Astrocyte of the spinal cord (primary cell): Measurements from ENCODE around the gene APOBEC3H.
"Not testable (repeated sequence)": the region's sequence is repeated elsewhere in the genome, so short reads cannot be mapped to it uniquely, and the experiment has no call there.

Source experiments
- DNase-seq: peaks from one replicate; pipeline ENCODE4 v3.0.0; 2011; ENCODE audit warnings: low read depth, low spot score
- H3K4me3 ChIP-seq: 2 replicates; pipeline ENCODE4 v1.5.1; 2011; ENCODE audit warnings: low read depth, mild to moderate bottlenecking, low read length, moderate library complexity
- CTCF ChIP-seq: IDR thresholded peaks from 2 replicates; pipeline ENCODE4 v1.5.1; 2012; ENCODE audit warnings: low read depth, mild to moderate bottlenecking, low read length, inconsistent platforms
- in situ Hi-C: cut with HindIII; loops from 2 replicates; pipeline ENCODE4 v1.10.0; 2017; ENCODE audit warnings: low sequenced_read_pairs

The APOBEC3H gene

DNA sequence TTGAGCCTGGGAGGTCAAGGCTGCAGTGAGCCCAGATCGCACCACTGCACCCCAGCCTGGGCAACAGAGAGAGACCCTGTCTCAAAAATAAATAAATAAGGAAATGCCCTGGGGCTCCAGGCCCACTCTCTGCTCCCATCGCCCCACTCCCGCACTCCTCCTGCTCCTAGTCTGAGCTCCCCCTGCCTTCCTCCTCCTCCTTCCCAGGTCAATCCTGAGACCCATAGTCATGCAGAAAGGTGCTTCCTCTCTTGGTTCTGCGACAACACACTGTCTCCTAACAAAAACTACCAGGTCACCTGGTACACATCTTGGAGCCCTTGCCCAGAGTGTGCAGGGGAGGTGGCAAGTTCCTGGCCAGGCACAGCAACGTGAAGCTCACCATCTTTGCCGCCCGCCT, 26.9 kb upstream of the APOBEC3H start:
- no peak for DNase-seq
- no peak overlapping the region for H3K4me3 ChIP-seq
- in situ Hi-C loops = no loop called here
- no peak for TF ChIP-seq CTCF

DNA sequence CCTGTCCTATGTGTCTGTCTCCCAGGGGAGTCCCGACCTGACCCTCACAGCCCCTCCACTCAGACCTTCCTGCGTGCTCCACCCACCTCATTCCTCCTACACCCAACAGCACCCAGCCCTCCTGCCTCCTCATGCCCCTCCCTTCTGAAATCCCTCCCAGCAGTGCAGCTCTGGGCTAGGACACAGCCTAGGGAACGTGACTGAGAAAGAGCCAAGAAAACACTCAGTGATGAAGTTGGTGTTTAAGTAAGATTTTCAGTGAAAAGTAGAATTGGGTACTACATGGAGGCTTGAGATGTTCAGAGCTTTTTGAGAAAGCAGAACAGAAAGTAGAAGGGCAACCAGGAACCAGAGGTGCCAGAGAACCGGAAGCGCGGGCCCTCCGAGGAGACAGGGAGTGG, 24.5 kb upstream of the APOBEC3H start:
- in situ Hi-C loops, H3K4me3 ChIP-seq, DNase-seq: not testable (repeated sequence)

DNA sequence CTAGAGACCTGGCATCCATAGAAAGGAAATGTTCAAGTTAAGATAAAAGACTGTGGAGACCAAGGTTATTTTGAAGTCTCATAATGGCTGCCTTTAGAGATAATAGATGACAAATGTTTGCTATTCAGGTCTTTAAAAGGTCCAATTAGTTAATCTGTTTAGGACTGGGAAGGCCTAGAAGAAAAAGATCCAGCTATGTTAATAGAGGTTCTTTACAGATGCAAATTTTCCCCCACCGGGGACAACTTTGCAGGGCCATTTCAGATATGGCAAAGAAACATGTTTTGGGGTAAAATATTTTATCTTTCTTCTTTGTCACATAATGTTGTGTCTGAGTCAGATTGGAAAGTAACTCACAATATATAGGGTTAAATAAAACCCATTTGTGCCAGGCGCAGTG, 23.1 kb upstream of the APOBEC3H start:
- DNase-seq = no peak
- in situ Hi-C loops = no loop called here
- no peak for TF ChIP-seq CTCF

DNA sequence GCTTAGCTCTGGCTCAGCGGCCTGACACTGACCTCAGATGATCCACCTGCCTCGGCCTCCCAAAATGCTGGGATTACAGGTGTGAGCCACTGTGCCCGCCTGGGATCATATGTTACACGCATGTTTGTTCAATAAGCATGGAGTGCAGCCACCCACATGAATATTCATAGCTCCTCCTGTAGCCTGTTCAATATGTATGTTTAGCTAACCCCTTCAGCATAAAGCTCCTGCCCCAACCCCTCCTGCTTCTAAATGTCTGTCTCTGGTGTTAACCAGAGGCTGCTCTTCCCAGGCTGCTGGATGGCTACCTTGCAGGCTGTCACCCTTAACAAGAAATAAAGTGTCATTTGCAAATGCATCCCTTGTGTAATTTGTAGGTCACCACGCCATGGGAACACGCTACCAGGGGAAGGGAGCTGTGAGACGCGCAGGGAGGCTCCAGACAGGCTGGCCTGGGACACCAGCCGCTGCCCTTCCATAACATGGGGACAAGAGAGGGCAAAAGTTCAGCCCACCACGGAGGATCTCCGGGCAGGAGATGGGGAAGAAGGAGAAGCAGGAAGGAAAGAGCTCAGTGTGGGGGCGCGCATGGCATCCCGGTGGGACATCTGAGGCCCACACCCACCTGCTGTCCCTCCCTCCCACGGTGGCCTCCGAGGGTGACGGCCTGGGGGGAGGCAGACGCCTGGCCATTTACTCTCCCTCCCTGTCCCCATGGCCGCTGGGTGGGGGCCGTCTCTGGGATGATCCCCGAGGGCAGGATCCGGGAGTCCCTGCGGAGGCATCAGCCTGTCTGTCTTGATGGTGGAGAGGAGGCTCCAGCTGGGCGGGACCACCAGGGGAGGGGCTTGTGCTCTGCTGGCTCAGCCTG, 20.7 kb upstream of the APOBEC3H start:
- DNase-seq, in situ Hi-C loops, H3K4me3 ChIP-seq: not testable (repeated sequence)

More for the DNA sequence above, 23.1 kb upstream of the APOBEC3H start:
- no peak overlapping the region for H3K4me3 ChIP-seq

DNA sequence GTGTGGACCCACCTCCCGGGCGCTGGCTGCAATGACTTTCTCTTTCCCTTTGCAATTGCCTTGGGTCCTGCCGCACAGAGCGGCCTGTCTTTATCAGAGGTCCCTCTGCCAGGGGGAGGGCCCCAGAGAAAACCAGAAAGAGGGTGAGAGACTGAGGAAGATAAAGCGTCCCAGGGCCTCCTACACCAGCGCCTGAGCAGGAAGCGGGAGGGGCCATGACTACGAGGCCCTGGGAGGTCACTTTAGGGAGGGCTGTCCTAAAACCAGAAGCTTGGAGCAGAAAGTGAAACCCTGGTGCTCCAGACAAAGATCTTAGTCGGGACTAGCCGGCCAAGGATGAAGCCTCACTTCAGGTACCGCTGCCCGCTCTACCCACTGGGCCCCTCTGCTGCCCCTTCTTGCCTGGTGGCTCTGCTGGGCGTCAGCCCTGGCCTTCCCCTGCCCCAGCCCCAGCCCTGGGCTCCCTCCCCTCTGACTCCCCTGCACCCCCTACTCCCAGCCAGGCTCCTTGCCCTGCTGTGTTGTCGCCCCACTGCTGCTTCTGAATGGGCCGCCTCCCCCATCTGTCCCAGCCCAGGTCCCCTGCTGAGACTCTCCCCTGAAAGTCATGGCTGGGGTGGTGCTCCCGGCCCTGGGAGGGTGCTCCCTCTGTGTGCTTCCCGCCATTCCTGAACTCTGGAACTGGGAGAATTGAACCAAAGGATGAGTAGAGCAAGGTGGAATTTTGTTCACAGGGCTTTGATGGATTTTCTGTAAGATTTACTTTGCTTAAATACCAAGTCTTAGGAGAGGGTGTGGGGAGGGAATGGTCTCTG, 19.8 kb upstream of the APOBEC3H start, which contains the start of gene APOBEC3G:
Gene APOBEC3G, plus strand, starts transcription at position 250 of the 815 bp plus-strand sequence. Its CDS starts 87 bp downstream, at position 337.
- in situ Hi-C loops = not testable (repeated sequence)
- H3K4me3 ChIP-seq = peak within 1 kb of the TSS; percentile 39
- peak; percentile 27 for DNase-seq

GRCh38 chr22:39077912-39078311, 19.1 kb upstream of the APOBEC3H start:
- H3K4me3 ChIP-seq, in situ Hi-C loops, DNase-seq: not testable (repeated sequence)

DNA sequence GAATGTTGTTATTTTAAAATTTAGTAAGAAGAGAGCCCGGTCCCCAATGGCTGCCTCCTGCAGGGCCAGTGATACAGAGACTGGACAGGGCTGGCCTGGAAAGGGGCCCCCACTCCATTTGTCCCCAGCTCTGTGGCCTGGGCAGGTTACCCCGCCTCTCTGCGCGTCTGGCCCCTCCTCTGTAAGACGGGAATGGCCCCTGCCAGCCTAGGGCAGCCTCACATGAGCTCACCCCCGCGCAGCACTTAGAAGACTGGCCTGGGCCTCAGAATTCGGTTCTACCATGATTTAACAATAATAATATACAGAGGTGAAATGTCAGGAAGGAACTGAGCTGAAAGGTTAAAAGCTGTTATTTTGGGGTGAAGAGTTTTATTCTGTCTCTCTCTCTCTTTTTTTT, 18.7 kb upstream of the APOBEC3H start:
- no peak for DNase-seq
- TF ChIP-seq CTCF = no peak

GRCh38 chr22:39079054-39079637, 17.9 kb upstream of the APOBEC3H start:
- in situ Hi-C loops, DNase-seq: not testable (repeated sequence)

More for the DNA sequence above, 18.7 kb upstream of the APOBEC3H start:
- no peak overlapping the region for H3K4me3 ChIP-seq
- in situ Hi-C loops = no loop called here

More at GRCh38 chr22:39079054-39079637, 17.9 kb upstream of the APOBEC3H start:
- H3K4me3 ChIP-seq = not testable (repeated sequence)
